ENCODE results near the gene GCN1. TPM values are rescaled to one million over a fixed set of nuclear protein-coding genes. Genes with fewer than 3 reads are reported as not detected.

Gene GCN1, protein sequence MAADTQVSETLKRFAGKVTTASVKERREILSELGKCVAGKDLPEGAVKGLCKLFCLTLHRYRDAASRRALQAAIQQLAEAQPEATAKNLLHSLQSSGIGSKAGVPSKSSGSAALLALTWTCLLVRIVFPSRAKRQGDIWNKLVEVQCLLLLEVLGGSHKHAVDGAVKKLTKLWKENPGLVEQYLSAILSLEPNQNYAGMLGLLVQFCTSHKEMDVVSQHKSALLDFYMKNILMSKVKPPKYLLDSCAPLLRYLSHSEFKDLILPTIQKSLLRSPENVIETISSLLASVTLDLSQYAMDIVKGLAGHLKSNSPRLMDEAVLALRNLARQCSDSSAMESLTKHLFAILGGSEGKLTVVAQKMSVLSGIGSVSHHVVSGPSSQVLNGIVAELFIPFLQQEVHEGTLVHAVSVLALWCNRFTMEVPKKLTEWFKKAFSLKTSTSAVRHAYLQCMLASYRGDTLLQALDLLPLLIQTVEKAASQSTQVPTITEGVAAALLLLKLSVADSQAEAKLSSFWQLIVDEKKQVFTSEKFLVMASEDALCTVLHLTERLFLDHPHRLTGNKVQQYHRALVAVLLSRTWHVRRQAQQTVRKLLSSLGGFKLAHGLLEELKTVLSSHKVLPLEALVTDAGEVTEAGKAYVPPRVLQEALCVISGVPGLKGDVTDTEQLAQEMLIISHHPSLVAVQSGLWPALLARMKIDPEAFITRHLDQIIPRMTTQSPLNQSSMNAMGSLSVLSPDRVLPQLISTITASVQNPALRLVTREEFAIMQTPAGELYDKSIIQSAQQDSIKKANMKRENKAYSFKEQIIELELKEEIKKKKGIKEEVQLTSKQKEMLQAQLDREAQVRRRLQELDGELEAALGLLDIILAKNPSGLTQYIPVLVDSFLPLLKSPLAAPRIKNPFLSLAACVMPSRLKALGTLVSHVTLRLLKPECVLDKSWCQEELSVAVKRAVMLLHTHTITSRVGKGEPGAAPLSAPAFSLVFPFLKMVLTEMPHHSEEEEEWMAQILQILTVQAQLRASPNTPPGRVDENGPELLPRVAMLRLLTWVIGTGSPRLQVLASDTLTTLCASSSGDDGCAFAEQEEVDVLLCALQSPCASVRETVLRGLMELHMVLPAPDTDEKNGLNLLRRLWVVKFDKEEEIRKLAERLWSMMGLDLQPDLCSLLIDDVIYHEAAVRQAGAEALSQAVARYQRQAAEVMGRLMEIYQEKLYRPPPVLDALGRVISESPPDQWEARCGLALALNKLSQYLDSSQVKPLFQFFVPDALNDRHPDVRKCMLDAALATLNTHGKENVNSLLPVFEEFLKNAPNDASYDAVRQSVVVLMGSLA (N-terminal part only)
- total RNA-seq, result 100 to 1,000 TPM in 2 of 8 experiments, 10 to 100 TPM in 6; 31.8 to 153 (median 47.1) TPM

GRCh38 chr12:120194534-120195395, at the start of gene GCN1:
GCN1 (minus strand) TSS chr12:120194715; CDS start chr12:120194697, 18 bp downstream.
- Histone ChIP-seq H3K4me3 (peak within 1 kb of the TSS; percentile 61 to 84 (median 64)), H3K27ac (peak within 1 kb of the TSS; percentile 89 to 99), H3K4me1 (replicated peaks in 1 of 2) (peaks cover 23% of the 10 kb centered on the region in 2 donors)
- in situ Hi-C loops (cut with MboI; ENCODE audit: low pct_unique_long_range_greater_than_20kb in 2 of 9, low sequenced_read_pairs in 9 of 9, unreplicated experiment in 9 of 9), result no loop called here
- peak; percentile 70 to 92 (median 90) for ATAC-seq (replicated peaks in 6 of 8)
- 0 to 20% (median 10%) methylated on average over 1 to 11 of the region's 62 CpGs; no CpG with 5 or more reads in 3 of the 10 experiments for WGBS, 10 experiments

GRCh38 chr12:120242971-120243699, 48.6 kb upstream of the GCN1 start:
- H3K4me1 ChIP-seq (replicated peaks in 1 of 2), result peaks cover 31 to 43% of the 10 kb centered on the region in 2 donors
- in situ Hi-C loops (cut with MboI; ENCODE audit: low pct_unique_long_range_greater_than_20kb in 2 of 9, low sequenced_read_pairs in 9 of 9, unreplicated experiment in 9 of 9), result no loop called here
- no peak overlapping the region for H3K4me3 ChIP-seq
- no peak overlapping the region for H3K27ac ChIP-seq
- ATAC-seq (replicated peaks in 6 of 8), result no peak
- WGBS, 10 experiments, result 60 to 92% (median 77%) methylated on average over 1 to 8 of the region's 8 CpGs; no CpG with 5 or more reads in 2 of the 10 experiments

DNA sequence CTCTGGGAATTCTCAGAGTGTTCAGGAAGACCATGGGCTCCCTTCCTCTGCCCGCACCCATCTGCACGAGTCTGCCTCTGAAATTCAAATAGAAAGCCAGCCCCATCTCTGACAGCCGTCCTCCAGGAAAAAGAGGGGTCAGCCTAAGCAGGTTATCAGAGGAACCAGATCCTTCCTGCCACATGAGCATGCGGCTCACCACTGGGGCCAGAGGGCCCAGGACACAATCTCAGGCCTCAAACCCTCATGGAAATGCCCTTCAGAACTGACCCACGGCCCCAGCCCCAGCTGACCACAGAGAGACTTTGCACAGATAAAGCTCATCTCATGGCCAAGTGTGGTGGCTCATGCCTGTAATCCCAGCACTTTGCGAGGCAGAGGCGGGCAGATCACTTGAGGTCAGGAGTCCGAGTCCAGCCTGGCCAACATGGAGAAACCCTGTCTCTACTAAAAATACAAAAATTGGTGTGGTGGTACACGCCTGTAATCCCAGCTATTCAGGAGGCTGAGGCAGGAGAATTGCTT, 47.8 kb upstream of the GCN1 start:
- no peak overlapping the region for H3K4me3 ChIP-seq
- in situ Hi-C loops (cut with MboI; ENCODE audit: low pct_unique_long_range_greater_than_20kb in 2 of 9, low sequenced_read_pairs in 9 of 9, unreplicated experiment in 9 of 9), result no loop called here
- peak overlapping the region in 1 of 2 donors; percentile 68 for H3K27ac ChIP-seq
- peaks cover 31 to 43% of the 10 kb centered on the region in 2 donors for H3K4me1 ChIP-seq (replicated peaks in 1 of 2)
- no peak for ATAC-seq (replicated peaks in 6 of 8)
- WGBS, 10 experiments, result 50 to 100% (median 77%) methylated on average over 1 to 8 of the region's 9 CpGs; no CpG with 5 or more reads in 4 of the 10 experiments

- Histone ChIP-seq H3K4me3 (no peak overlapping the region), H3K27ac (peak overlapping the region in 1 of 2 donors; percentile 68), H3K4me1 (replicated peaks in 1 of 2) (peaks cover 31 to 43% of the 10 kb centered on the region in 2 donors)
- ATAC-seq (replicated peaks in 6 of 8), result peak in 2 of 8 experiments; percentile 10 to 20
- in situ Hi-C loops (cut with MboI; ENCODE audit: low pct_unique_long_range_greater_than_20kb in 2 of 9, low sequenced_read_pairs in 9 of 9, unreplicated experiment in 9 of 9), result no loop called here
- WGBS, 10 experiments, result 55 to 100% (median 63%) methylated on average over 1 to 7 of the region's 9 CpGs; no CpG with 5 or more reads in 3 of the 10 experiments
These were observed 47.2 kb upstream of the GCN1 start for GRCh38 chr12:120241561-120242274.

GRCh38 chr12:120240495-120240833, 45.9 kb upstream of the GCN1 start:
- H3K4me3 ChIP-seq, result no peak overlapping the region
- WGBS, 10 experiments, result 0 to 100% (median 72%) methylated on average over 1 to 5 of the region's 5 CpGs; no CpG with 5 or more reads in 4 of the 10 experiments
- H3K4me1 ChIP-seq (replicated peaks in 1 of 2), result peaks cover 37 to 48% of the 10 kb centered on the region in 2 donors
- in situ Hi-C loops (cut with MboI; ENCODE audit: low pct_unique_long_range_greater_than_20kb in 2 of 9, low sequenced_read_pairs in 9 of 9, unreplicated experiment in 9 of 9), result no loop called here
- H3K27ac ChIP-seq, result no peak overlapping the region
- no peak for ATAC-seq (replicated peaks in 6 of 8)

- no peak overlapping the region for H3K27ac ChIP-seq
- peaks cover 37 to 48% of the 10 kb centered on the region in 2 donors for H3K4me1 ChIP-seq (replicated peaks in 1 of 2)
- no peak for ATAC-seq (replicated peaks in 6 of 8)
- in situ Hi-C loops (cut with MboI; ENCODE audit: low pct_unique_long_range_greater_than_20kb in 2 of 9, low sequenced_read_pairs in 9 of 9, unreplicated experiment in 9 of 9), result no loop called here
- H3K4me3 ChIP-seq, result no peak overlapping the region
- 87 to 100% (median 96%) methylated on average over 1 to 2 of the region's 2 CpGs; no CpG with 5 or more reads in 4 of the 10 experiments for WGBS, 10 experiments
These were observed 45.4 kb upstream of the GCN1 start for GRCh38 chr12:120239776-120240494.

DNA sequence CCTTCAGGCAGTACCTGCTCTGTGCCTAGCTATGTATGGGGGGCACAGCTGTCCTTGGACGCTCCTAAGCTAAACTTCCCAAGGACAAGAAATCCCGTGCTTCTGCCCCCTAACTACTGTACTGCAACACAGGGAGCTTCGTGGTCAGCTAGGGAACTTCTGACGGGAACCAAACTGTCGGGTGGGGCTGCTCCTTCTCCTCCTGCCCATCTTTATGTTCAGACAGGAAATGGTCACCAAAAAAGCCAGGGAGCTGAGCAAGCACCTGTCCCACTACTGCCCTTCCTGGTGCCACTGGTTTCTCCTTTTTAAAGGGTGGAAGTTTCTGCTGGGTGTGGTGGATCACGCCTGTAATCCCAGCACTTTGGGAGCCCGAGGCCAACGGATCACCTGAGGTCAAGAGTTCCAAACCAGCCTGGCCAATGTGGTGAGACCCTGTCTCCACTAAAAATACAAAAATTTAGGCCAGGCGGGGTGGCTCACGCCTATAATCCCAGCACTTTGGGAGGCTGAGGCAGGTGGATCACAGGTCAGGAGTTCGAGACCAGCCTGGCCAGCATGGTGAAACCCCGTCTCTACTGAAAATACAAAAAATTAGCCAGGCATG, 44.4 kb upstream of the GCN1 start:
- no peak for ATAC-seq (replicated peaks in 6 of 8)
- no peak overlapping the region for H3K27ac ChIP-seq

GRCh38 chr12:120238217-120238616, 43.7 kb upstream of the GCN1 start:
- 0 to 100% (median 88%) methylated on average over 1 to 9 of the region's 9 CpGs; no CpG with 5 or more reads in 4 of the 10 experiments for WGBS, 10 experiments
- no peak for ATAC-seq (replicated peaks in 6 of 8)
- H3K27ac ChIP-seq, result no peak overlapping the region
- no peak overlapping the region for H3K4me3 ChIP-seq
- in situ Hi-C loops (cut with MboI; ENCODE audit: low pct_unique_long_range_greater_than_20kb in 2 of 9, low sequenced_read_pairs in 9 of 9, unreplicated experiment in 9 of 9), result no loop called here
- peaks cover 44 to 56% of the 10 kb centered on the region in 2 donors for H3K4me1 ChIP-seq (replicated peaks in 1 of 2)

More for the DNA sequence above, 44.4 kb upstream of the GCN1 start:
- WGBS, 10 experiments, result 73 to 100% (median 85%) methylated on average over 1 to 8 of the region's 12 CpGs; no CpG with 5 or more reads in 4 of the 10 experiments
- in situ Hi-C loops (cut with MboI; ENCODE audit: low pct_unique_long_range_greater_than_20kb in 2 of 9, low sequenced_read_pairs in 9 of 9, unreplicated experiment in 9 of 9), result no loop called here
- Histone ChIP-seq H3K4me3 (no peak overlapping the region), H3K4me1 (replicated peaks in 1 of 2) (peaks cover 45 to 53% of the 10 kb centered on the region in 2 donors)

DNA sequence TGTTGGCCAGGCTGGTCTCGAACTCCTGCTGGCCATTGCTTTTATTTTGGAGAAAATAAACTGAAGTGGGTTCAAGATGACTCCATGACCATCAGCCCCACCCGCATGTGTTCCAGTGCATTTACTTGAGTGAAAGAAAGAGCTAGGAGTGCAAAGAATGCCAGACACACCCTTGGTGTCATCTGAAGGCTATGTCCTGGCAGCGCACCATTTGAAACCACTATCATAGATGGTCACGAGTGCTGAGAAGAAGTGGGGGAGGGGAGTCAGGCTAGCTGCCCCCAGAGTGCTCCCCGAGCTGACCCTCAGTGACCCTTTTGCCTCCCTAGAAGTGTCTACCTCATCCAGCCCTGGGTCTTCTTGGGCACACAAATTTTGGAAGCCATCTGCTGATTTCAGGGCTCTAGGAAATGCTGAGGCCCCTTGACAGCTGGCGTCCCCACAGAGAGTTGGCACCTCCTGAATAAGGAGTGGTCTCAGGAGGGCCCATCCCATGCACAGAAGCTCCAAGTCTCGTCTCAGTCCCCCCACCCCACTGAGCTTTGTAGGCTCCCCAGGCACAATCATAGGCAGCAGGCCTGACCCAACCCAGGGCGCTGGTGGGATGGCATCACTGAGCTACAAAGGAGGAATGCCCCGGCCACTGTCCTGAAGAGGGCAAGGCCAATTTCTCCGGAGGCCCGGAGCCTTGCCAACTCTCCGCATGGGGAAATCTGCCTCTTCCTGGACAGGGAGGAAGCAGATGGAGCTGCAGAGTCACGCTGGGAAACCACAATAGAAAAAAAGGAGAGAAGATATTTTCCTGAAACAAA, 43.1 kb upstream of the GCN1 start:
- ATAC-seq (replicated peaks in 6 of 8), result peak in 2 of 8 experiments; percentile 12 to 27
- Histone ChIP-seq H3K4me1 (replicated peaks in 1 of 2) (peaks cover 37 to 57% of the 10 kb centered on the region in 2 donors), H3K27ac (no peak overlapping the region), H3K4me3 (no peak overlapping the region)
- 0 to 100% (median 82%) methylated on average over 1 to 7 of the region's 13 CpGs; no CpG with 5 or more reads in 2 of the 10 experiments for WGBS, 10 experiments
- in situ Hi-C loops (cut with MboI; ENCODE audit: low pct_unique_long_range_greater_than_20kb in 2 of 9, low sequenced_read_pairs in 9 of 9, unreplicated experiment in 9 of 9), result no loop called here
